AG04449 (cell line): ENCODE data around the gene OXCT1.

Experiments
- CTCF ChIA-PET: fragments of 350-600 bp; formaldehyde crosslinking; extraction: SDS; loops from one replicate; lab custom pipeline; 2021; ENCODE audit warnings: antibody characterized with exemption; lab: Yijun Ruan, JAX
- POLR2A ChIA-PET: fragments of 400-600, 350-600 bp; formaldehyde crosslinking; extraction: SDS; loops from one replicate; lab custom pipeline; 2020; ENCODE audit warnings: antibody characterized with exemption, inconsistent platforms; lab: Yijun Ruan, JAX
- DNase-seq: peaks from one replicate; pipeline ENCODE4 v3.0.0-alpha.2; 2010; ENCODE audit warnings: low read depth, low spot score
- H3K4me3 ChIP-seq: 2 replicates; pipeline ENCODE4 v1.5.1; 2011; ENCODE audit warnings: low read depth, mild to moderate bottlenecking, control low read depth, low read length
- CTCF ChIP-seq: IDR thresholded peaks from one replicate; pipeline ENCODE4 v1.5.1; 2011; ENCODE audit warnings: mild to moderate bottlenecking, moderate library complexity, low read length, control low read depth, inconsistent platforms; ENCODE audit not compliant: insufficient read depth; ENCODE audit errors: missing control alignments

The OXCT1 gene

GRCh38 chr5:41707853-41708603 lies 162.2 kb downstream of the OXCT1 start:
- CTCF ChIA-PET: interaction anchor here (0.7 to 7.9 kb wide), 13 partner anchors 9 to 804 kb away, joined by 3 to 171 read pairs (median 4); no protein-coding TSS in a partner anchor
- no peak overlapping the region for H3K4me3 ChIP-seq
- TF ChIP-seq CTCF: peak; percentile 43
- DNase-seq: peak; percentile 9
- POLR2A ChIA-PET: no interaction called here

GRCh38 chr5:41695920-41696582 lies 174.2 kb downstream of the OXCT1 start:
- ChIA-PET POLR2A (no interaction called here), CTCF (interaction anchor here (0.7 to 4.5 kb wide), 6 partner anchors 12 to 160 kb away, joined by 3 to 45 read pairs (median 4); no protein-coding TSS in a partner anchor)
- peak; percentile 11 for TF ChIP-seq CTCF
- no peak for DNase-seq
- no peak overlapping the region for H3K4me3 ChIP-seq

- ChIA-PET POLR2A (no interaction called here), CTCF (no interaction called here)
- no peak overlapping the region for H3K4me3 ChIP-seq
- DNase-seq: no peak
- no peak for TF ChIP-seq CTCF
Observed at GRCh38 chr5:41686767-41687166, 183.5 kb downstream of the OXCT1 start.

GRCh38 chr5:41686191-41686590 lies 184.0 kb downstream of the OXCT1 start:
- ChIA-PET CTCF (no interaction called here), POLR2A (no interaction called here)
- no peak for DNase-seq
- no peak for TF ChIP-seq CTCF
- H3K4me3 ChIP-seq: no peak overlapping the region

- ChIA-PET CTCF (no interaction called here), POLR2A (no interaction called here)
- no peak for TF ChIP-seq CTCF
- no peak for DNase-seq
- no peak overlapping the region for H3K4me3 ChIP-seq
Observed at GRCh38 chr5:41683181-41683580, 187.0 kb downstream of the OXCT1 start.

GRCh38 chr5:41682641-41683040 lies 187.6 kb downstream of the OXCT1 start:
- TF ChIP-seq CTCF: no peak
- DNase-seq: no peak
- ChIA-PET POLR2A (no interaction called here), CTCF (no interaction called here)
- no peak overlapping the region for H3K4me3 ChIP-seq
